Suprapubic skin (tissue), 4 donors: ENCODE results near the gene AGFG2. TPM values are rescaled to one million over a fixed set of nuclear protein-coding genes. Genes with fewer than 3 reads are reported as not detected.

Experiments used
- DNase-seq, 2 donors: peaks; one replicate each; pipeline ENCODE4 v3.0.0-alpha.2; 2019; ENCODE audit warnings: low spot score in 2 of 2
- H3K27ac ChIP-seq: fragments of 200-600 bp; sonication (generic); one replicate; pipeline ENCODE4 v1.5.1; 2019
- H3K27me3 ChIP-seq: fragments of 200-600 bp; sonication (generic); one replicate; pipeline ENCODE4 v1.5.1; 2019
- H3K36me3 ChIP-seq: fragments of 200-600 bp; sonication (generic); one replicate; pipeline ENCODE4 v1.5.1; 2019
- H3K4me1 ChIP-seq: fragments of 200-600 bp; sonication (generic); one replicate; pipeline ENCODE4 v1.5.1; 2019
- H3K4me3 ChIP-seq: fragments of 200-600 bp; sonication (generic); one replicate; pipeline ENCODE4 v1.5.1; 2019; ENCODE audit warnings: mild to moderate bottlenecking
- H3K9me3 ChIP-seq: fragments of 200-600 bp; sonication (generic); one replicate; pipeline ENCODE4 v1.5.1; 2019
- CTCF ChIP-seq, 2 donors: fragments of 200-600 bp in 1 of 2; fragments of 450-650 bp in 1 of 2; sonication (generic) in 1 of 2; IDR thresholded peaks; one replicate each; pipeline ENCODE4 v1.5.1; 2016 to 2019; ENCODE audit warnings: antibody characterized with exemption in 2 of 2, mild to moderate bottlenecking in 1 of 2, moderate library complexity in 1 of 2
- EP300 ChIP-seq: sonication (generic); formaldehyde crosslinking; IDR thresholded peaks from one replicate; pipeline ENCODE4 v1.6.1; 2017; ENCODE audit warnings: antibody characterized with exemption
- POLR2A ChIP-seq, 2 donors: fragments of 450-650 bp; IDR thresholded peaks; one replicate each; pipeline ENCODE4 v1.6.1; 2017; ENCODE audit warnings: antibody characterized with exemption in 2 of 2, mild to moderate bottlenecking in 2 of 2, moderate library complexity in 2 of 2
- POLR2AphosphoS5 ChIP-seq, 3 donors: sonication (generic); formaldehyde crosslinking; IDR thresholded peaks; one replicate each; pipeline ENCODE4 v1.6.1; 2017; ENCODE audit warnings: antibody characterized with exemption in 3 of 3
- WGBS: methylation state at CpG from one replicate; pipeline ENCODE4 v1.1.5; 2018; 5-methylcytosine and 5-hydroxymethylcytosine counted together
- total RNA-seq, 4 donors: library from RNA; depleted of rRNA; stranded (reverse); fragments of >200 nt; gene quantifications; one replicate each; pipeline ENCODE4 v1.1.0, GENCODE V29; 2016

The AGFG2 gene
- total RNA-seq, 4 donors from 2014 or later, result 46.6 to 63.4 (median 52.9) TPM

DNA sequence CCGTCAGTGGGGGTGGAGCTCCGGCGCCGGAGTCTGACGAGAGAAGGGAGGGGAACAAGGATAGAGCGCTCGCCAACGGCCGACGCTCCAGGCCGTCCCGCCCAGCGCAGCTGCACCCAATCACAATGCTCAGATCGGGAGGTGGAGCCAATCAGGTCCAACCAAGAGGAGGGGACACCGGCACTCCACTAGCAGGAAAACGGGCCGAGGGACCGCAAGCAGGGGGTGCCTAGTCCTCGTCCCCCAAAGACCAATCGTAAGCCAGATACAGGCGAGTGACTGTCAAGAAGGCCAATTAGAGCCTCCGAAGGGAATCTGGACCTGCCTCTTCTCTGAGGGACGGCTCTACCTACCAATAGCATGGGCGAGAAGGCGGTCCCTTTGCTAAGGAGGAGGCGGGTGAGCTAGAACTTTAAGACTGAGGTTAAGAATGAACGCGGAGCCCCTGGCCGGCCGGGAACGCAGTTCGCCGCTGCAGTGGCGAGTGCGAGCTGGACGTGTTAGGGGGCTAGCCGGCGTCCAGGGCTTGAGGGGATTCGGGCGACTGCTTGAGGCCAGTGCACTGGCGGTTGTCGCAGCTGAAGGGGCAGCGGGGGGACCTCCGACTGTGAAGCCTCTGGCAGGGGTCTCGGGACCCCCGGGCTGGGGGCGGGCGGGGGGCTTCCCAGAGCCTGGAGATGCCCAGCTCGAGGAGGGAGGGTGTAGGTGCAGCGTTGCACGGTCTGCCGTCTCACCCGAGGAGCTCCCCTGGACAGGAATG, 47.4 kb downstream of the AGFG2 start, which contains the start of gene FBXO24:
Gene FBXO24 (plus strand): TSS at position 63 of the 760 bp plus-strand sequence. CDS start 298 bp downstream, at position 361.
- Histone ChIP-seq H3K27me3 (no peaks in the 10 kb centered on the region), H3K9me3 (no peaks in the 10 kb centered on the region), H3K27ac (peak within 1 kb of the TSS; percentile 96), H3K36me3 (peaks cover 10% of the 10 kb centered on the region), H3K4me1 (peaks cover 57% of the 10 kb centered on the region), H3K4me3 (peak within 1 kb of the TSS; percentile 99)
- no peak for TF ChIP-seq EP300
- no peak for TF ChIP-seq CTCF (IDR thresholded peaks at IDR 0.05)
- TF ChIP-seq POLR2A (IDR thresholded peaks at IDR 0.05), result peak in 1 of 2 donors; percentile 11
- peak in 1 of 3 donors; percentile 21 for TF ChIP-seq POLR2AphosphoS5 (IDR thresholded peaks at IDR 0.05)
- WGBS, result 0% methylated on average over 1 of the region's 53 CpGs
- peak; percentile 100 for DNase-seq

DNA sequence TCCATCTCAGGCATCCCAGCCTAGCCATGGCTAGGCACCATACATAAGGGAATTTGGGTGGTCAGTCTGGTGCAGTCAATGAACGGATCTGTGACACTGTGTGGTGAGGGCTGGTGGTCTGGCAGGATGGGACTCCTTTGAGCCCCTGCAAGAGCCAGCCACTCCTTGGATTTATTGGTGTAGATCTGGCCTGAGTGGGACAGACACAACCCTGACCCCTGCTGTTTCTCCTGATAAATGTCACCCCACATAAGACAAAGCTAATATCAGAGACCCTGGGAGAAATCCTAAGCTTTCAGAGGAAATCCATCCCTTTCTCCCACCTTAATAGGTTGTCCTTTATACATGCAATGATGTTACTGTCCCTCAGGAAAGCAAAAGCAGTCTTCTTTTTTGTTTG, 49.4 kb downstream of the AGFG2 start:
- Histone ChIP-seq H3K36me3 (no peaks in the 10 kb centered on the region), H3K27me3 (no peaks in the 10 kb centered on the region), H3K4me1 (peaks cover 37% of the 10 kb centered on the region), H3K27ac (no peak overlapping the region), H3K9me3 (no peaks in the 10 kb centered on the region), H3K4me3 (no peak overlapping the region)
- DNase-seq, result no peak
- TF ChIP-seq CTCF (IDR thresholded peaks at IDR 0.05), result peak in 1 of 2 donors; percentile 16
- TF ChIP-seq POLR2AphosphoS5 (IDR thresholded peaks at IDR 0.05), result no peak
- WGBS, result 100% methylated on average over 1 of the region's 1 CpG

DNA sequence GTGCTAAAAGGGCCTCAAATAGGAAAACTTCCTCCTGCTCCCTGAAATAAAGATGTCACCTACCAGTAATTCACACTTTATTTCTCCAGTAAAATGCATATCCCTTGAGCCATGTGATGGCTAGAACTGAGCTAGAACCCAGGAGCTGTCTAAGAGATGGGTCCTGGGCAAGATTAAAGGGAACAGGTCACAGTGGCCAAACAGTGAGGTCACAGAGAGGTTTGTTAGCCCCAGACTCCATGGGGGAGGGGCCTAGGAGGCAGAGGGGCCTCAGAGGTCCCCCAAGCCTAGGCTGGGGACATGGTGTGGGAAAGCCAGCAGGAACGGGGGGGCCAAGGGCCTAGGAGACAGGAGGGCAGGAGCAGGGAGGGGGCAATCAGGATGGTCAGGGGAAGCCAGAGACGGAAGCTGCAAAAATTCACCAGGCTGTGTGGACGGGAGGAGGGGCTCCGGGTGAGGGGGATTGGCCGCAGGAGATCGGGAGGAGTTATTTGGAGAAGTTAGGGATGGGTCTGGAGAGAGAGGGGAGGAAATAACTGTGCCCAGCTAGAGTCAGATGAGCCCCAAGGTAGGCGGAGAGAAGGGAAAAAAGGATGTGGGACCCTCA, 50.4 kb downstream of the AGFG2 start:
- Histone ChIP-seq H3K4me1 (peaks cover 27% of the 10 kb centered on the region), H3K27me3 (no peaks in the 10 kb centered on the region), H3K9me3 (no peaks in the 10 kb centered on the region), H3K36me3 (no peaks in the 10 kb centered on the region), H3K4me3 (no peak overlapping the region), H3K27ac (no peak overlapping the region)
- 70% methylated on average over 7 of the region's 7 CpGs for WGBS
- no peak for TF ChIP-seq CTCF (IDR thresholded peaks at IDR 0.05)
- TF ChIP-seq EP300, result no peak
- no peak for TF ChIP-seq POLR2A (IDR thresholded peaks at IDR 0.05)
- TF ChIP-seq POLR2AphosphoS5 (IDR thresholded peaks at IDR 0.05), result no peak
- no peak for DNase-seq

DNA sequence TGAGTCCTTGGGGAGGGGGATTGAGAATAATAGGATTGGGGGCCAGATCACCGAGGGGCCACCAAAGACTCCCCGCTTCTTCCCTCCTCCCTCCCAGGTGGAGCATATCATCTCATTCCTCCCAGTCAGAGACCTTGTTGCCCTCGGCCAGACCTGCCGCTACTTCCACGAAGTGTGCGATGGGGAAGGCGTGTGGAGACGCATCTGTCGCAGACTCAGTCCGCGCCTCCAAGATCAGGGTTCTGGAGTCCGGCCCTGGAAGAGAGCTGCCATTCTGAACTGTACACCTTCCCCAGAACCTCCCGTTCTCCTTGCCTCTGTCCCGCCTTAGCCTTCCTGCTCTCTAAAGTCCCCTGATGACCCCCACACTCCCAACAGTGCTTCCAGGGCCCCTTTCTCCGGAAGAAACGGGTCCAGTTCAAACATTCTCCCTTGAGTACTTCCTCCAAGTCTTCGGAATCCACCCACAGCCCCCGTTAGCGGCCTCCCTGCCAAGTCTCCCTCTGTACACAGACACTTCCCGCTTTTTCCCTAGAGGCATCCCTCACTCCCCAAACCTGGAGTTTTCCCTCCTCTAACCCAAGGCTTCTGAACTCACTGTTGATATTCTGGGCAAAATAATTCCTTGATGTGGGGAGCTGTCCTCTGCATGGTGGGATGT, 51.2 kb downstream of the AGFG2 start:
- TF ChIP-seq CTCF (IDR thresholded peaks at IDR 0.05) (no peak), POLR2A (IDR thresholded peaks at IDR 0.05) (no peak), EP300 (no peak), POLR2AphosphoS5 (IDR thresholded peaks at IDR 0.05) (no peak)
- no peaks in the 10 kb centered on the region for H3K27me3 ChIP-seq
- no peak overlapping the region for H3K27ac ChIP-seq
- H3K9me3 ChIP-seq, result no peaks in the 10 kb centered on the region
- no peak for DNase-seq
- 32% methylated on average over 20 of the region's 20 CpGs for WGBS
- H3K36me3 ChIP-seq, result no peaks in the 10 kb centered on the region
- H3K4me3 ChIP-seq, result no peak overlapping the region
- peaks cover 19% of the 10 kb centered on the region for H3K4me1 ChIP-seq

DNA sequence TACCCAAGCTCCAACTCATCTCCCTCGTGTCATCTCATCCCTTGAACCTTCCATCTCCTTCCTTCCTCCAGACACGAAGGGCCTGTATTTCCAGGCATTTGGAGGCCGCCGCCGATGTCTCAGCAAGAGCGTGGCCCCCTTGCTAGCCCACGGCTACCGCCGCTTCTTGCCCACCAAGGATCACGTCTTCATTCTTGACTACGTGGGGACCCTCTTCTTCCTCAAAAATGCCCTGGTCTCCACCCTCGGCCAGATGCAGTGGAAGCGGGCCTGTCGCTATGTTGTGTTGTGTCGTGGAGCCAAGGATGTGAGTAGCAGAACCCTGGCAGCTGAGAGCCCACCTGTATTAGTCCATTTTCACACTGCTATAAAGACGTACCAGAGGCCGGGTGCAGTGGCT, 52.6 kb downstream of the AGFG2 start:
- 98% methylated on average over 17 of the region's 17 CpGs for WGBS
- Histone ChIP-seq H3K4me3 (no peak overlapping the region), H3K36me3 (no peaks in the 10 kb centered on the region), H3K27ac (no peak overlapping the region), H3K9me3 (no peaks in the 10 kb centered on the region), H3K4me1 (peaks cover 15% of the 10 kb centered on the region), H3K27me3 (no peaks in the 10 kb centered on the region)
- TF ChIP-seq EP300, result no peak
- no peak for DNase-seq
